PC-3 (cell line): ENCODE data around the gene ABCA2.
"Not testable (repeated sequence)": the region's sequence is repeated elsewhere in the genome, so short reads cannot be mapped to it uniquely, and the experiment has no call there.

Experiments
- CTCF ChIP-seq: fragments of 300-600 bp; sonication (generic); conservative IDR thresholded peaks from 2 replicates; pipeline ENCODE4 v1.5.1; 2017; ENCODE audit warnings: antibody characterized with exemption, low read depth, mild to moderate bottlenecking, low read length
- EZH2 ChIP-seq: fragments of 300-600 bp; sonication (generic); IDR thresholded peaks from one replicate; pipeline ENCODE4 v1.6.1; 2017; ENCODE audit warnings: antibody characterized with exemption, mild to moderate bottlenecking, low read length; ENCODE audit not compliant: unreplicated experiment

GRCh38 chr9:137062798-137063197 is 34.8 kb upstream of the ABCA2 start:
- TF ChIP-seq CTCF, EZH2: not testable (repeated sequence)
